Fibroblast of lung (primary cell): Measurements from ENCODE around the gene TMEM120A. TPM values are rescaled to one million over a fixed set of nuclear protein-coding genes. Genes with fewer than 3 reads are reported as not detected.
"Not testable (repeated sequence)": the region's sequence is repeated elsewhere in the genome, so short reads cannot be mapped to it uniquely, and the experiment has no call there.

ENCODE experiments used
- DNase-seq, 2 donors: peaks; one replicate each; pipeline versions ENCODE4 v3.0.0 to v3.0.0-alpha.2; 2010; ENCODE audit warnings: low read depth in 2 of 2
- H2AFZ ChIP-seq: 2 replicates; pipeline ENCODE4 v1.5.1; 2012; ENCODE audit warnings: low read length, control low read depth, inconsistent platforms
- H3K27ac ChIP-seq: 2 replicates; pipeline ENCODE4 v1.5.1; 2011; ENCODE audit warnings: low read length, control low read depth; ENCODE audit not compliant: insufficient read depth
- H3K27me3 ChIP-seq: 2 replicates; pipeline ENCODE4 v1.5.1; 2011; ENCODE audit warnings: mild to moderate bottlenecking, low read length; ENCODE audit not compliant: control insufficient read depth, insufficient read depth
- H3K36me3 ChIP-seq: 2 replicates; pipeline ENCODE4 v1.5.1; 2011; ENCODE audit warnings: low read length; ENCODE audit not compliant: control insufficient read depth, insufficient read depth
- H3K4me1 ChIP-seq: 2 replicates; pipeline ENCODE4 v1.5.1; 2011; ENCODE audit warnings: low read length; ENCODE audit not compliant: control insufficient read depth, insufficient read depth; ENCODE audit errors: extremely low read depth
- H3K4me2 ChIP-seq: 2 replicates; pipeline ENCODE4 v1.5.1; 2011; ENCODE audit warnings: low read length, control low read depth; ENCODE audit not compliant: insufficient read depth; ENCODE audit errors: extremely low read depth
- H3K4me3 ChIP-seq, 4 experiments: fragments of 200-600 bp in 1 of 4; sonication (generic) in 1 of 4; replicated peaks in 1 of 4; 2 replicates each; pipeline ENCODE4 v1.5.1; 2011 to 2016; ENCODE audit warnings: low read length in 4 of 4, low read depth in 3 of 4, mild to moderate bottlenecking in 3 of 4, control low read depth in 2 of 4, inconsistent platforms in 1 of 4, mixed read lengths in 1 of 4; ENCODE audit not compliant: insufficient read depth in 1 of 4; ENCODE audit errors: control extremely low read depth in 1 of 4
- H3K79me2 ChIP-seq: 2 replicates; pipeline ENCODE4 v1.5.1; 2012; ENCODE audit warnings: mild to moderate bottlenecking, low read length, inconsistent platforms; ENCODE audit not compliant: control insufficient read depth, insufficient read depth
- H3K9ac ChIP-seq: 2 replicates; pipeline ENCODE4 v1.5.1; 2011; ENCODE audit warnings: mild to moderate bottlenecking, low read length, control low read depth; ENCODE audit not compliant: insufficient read depth
- H3K9me3 ChIP-seq: 2 replicates; pipeline ENCODE4 v1.5.1; 2012; ENCODE audit warnings: low read depth, low read length; ENCODE audit not compliant: control insufficient read depth, insufficient read depth
- H4K20me1 ChIP-seq: 2 replicates; pipeline ENCODE4 v1.5.1; 2011; ENCODE audit warnings: low read length; ENCODE audit not compliant: control insufficient read depth, insufficient read depth; ENCODE audit errors: extremely low read depth
- CTCF ChIP-seq, 2 donors: IDR thresholded peaks in 1 of 2; conservative IDR thresholded peaks in 1 of 2; 1 replicate in 1 of 2; 2 replicates in 1 of 2; pipeline ENCODE4 v1.5.1; 2011 to 2012; ENCODE audit warnings: low read length in 2 of 2, control low read depth in 1 of 2, inconsistent platforms in 1 of 2, low read depth in 1 of 2, mild to moderate bottlenecking in 1 of 2
- EZH2 ChIP-seq: IDR thresholded peaks from 2 replicates; pipeline ENCODE4 v1.5.1; 2012; ENCODE audit warnings: low read length, control low read depth, mild to moderate bottlenecking; ENCODE audit errors: missing control alignments
- polyA plus RNA-seq, 2 donors: library from polyadenylated mRNA; depleted of rRNA in 1 of 2; stranded (reverse) in 1 of 2; unstranded in 1 of 2; fragments of >200 nt; gene quantifications; 2 replicates each; pipeline ENCODE4 v1.2.1, GENCODE V29; 2011 to 2012; ENCODE audit warnings: missing spikeins in 1 of 2
- total RNA-seq: library from RNA; depleted of rRNA; stranded (reverse); fragments of >200 nt; gene quantifications from 2 replicates; pipeline ENCODE4 v1.2.1, GENCODE V29; 2014

TMEM120A gene
- total and polyA plus RNA-seq, 2 donors (not counting 1 experiment from before 2014, with no cell fraction given), result 56.1 to 62.3 TPM

GRCh38 chr7:76008156-76008687, 13.8 kb upstream of the TMEM120A start:
- Histone ChIP-seq H3K36me3 (peaks cover 6% of the 10 kb centered on the region), H3K4me3 (no peak overlapping the region), H2AFZ (no peak overlapping the region), H3K9me3 (no peaks in the 10 kb centered on the region), H4K20me1 (no peaks in the 10 kb centered on the region), H3K27me3 (no peaks in the 10 kb centered on the region), H3K9ac (no peak overlapping the region), H3K4me1 (peaks cover 26% of the 10 kb centered on the region), H3K79me2 (no peaks in the 10 kb centered on the region), H3K27ac (peak overlapping the region; percentile 51), H3K4me2 (no peak overlapping the region)
- DNase-seq, result no peak
- no peak for TF ChIP-seq CTCF (conservative IDR thresholded peaks at IDR 0.05 in 1 of 2, IDR thresholded peaks at IDR 0.05 in 1 of 2; ENCODE audit: low read depth in 1 of 2, low read length in 2 of 2)
- TF ChIP-seq EZH2, result no peak

GRCh38 chr7:76005004-76005403, 10.6 kb upstream of the TMEM120A start:
- H3K9me3 ChIP-seq, H3K27me3 ChIP-seq, H3K4me3 ChIP-seq, H3K79me2 ChIP-seq, H4K20me1 ChIP-seq, H3K27ac ChIP-seq, H3K4me1 ChIP-seq, DNase-seq, H2AFZ ChIP-seq, H3K4me2 ChIP-seq, H3K9ac ChIP-seq: not testable (repeated sequence)
- H3K36me3 ChIP-seq, result peaks cover 11% of the 10 kb centered on the region

- H3K9me3 ChIP-seq, result no peaks in the 10 kb centered on the region
- H3K9ac ChIP-seq, result no peak overlapping the region
- no peak overlapping the region for H3K4me3 ChIP-seq
- H3K27me3 ChIP-seq, result no peaks in the 10 kb centered on the region
- H3K36me3 ChIP-seq, result peaks cover 11% of the 10 kb centered on the region
- H3K79me2 ChIP-seq, result no peaks in the 10 kb centered on the region
- no peak for DNase-seq
- H3K4me1 ChIP-seq, result peaks cover 2% of the 10 kb centered on the region
- H3K27ac ChIP-seq, result no peak overlapping the region
- H3K4me2 ChIP-seq, result no peak overlapping the region
- no peak overlapping the region for H2AFZ ChIP-seq
- no peaks in the 10 kb centered on the region for H4K20me1 ChIP-seq
- TF ChIP-seq EZH2 (no peak), CTCF (conservative IDR thresholded peaks at IDR 0.05 in 1 of 2, IDR thresholded peaks at IDR 0.05 in 1 of 2; ENCODE audit: low read depth in 1 of 2, low read length in 2 of 2) (no peak)
Observed at GRCh38 chr7:76003351-76003750, 9.0 kb upstream of the TMEM120A start.
